Measurements from ENCODE around the gene MOGAT3. TPM values are rescaled to one million over a fixed set of nuclear protein-coding genes. Genes with fewer than 3 reads are reported as not detected.
A peak's percentile ranks its signal among the peaks of the same experiment; 100 is the strongest.

MOGAT3 gene
- total RNA-seq, 1 experiment from 2014 or later = not detected

GRCh38 chr7:101159696-101160674 lies 40.9 kb downstream of the MOGAT3 start:
- no peak overlapping the region for H3K4me3 ChIP-seq
- H3K79me2 ChIP-seq (ENCODE audit: low read depth) = peaks cover 38% of the 10 kb centered on the region
- BruUV-seq (replicated peaks) = no TSS peak
- CTCF ChIA-PET = interaction anchor here (0.6 to 0.7 kb wide), 2 partner anchors 24 to 202 kb away, joined by 4 to 5 read pairs; no protein-coding TSS in a partner anchor
- peak overlapping the region; percentile 52 for H3K4me2 ChIP-seq
- no peaks in the 10 kb centered on the region for H3K9me3 ChIP-seq (ENCODE audit: insufficient read depth, low read depth)
- no peaks in the 10 kb centered on the region for H3K9me2 ChIP-seq (ENCODE audit: insufficient read depth)
- peaks cover 65% of the 10 kb centered on the region for H3F3A ChIP-seq (ENCODE audit: insufficient read depth, low read depth)
- H2AFZ ChIP-seq = no peak overlapping the region
- intact Hi-C loops (cut with micrococcal nuclease; ENCODE audit: unreplicated experiment) = no loop called here
- H4K20me1 ChIP-seq (ENCODE audit: insufficient read depth) = peaks cover 4% of the 10 kb centered on the region; the same call in 1 of the 2 replicates
- H3K27ac ChIP-seq = peak overlapping the region; percentile 51
- DNase-seq = no peak
- TF ChIP-seq EZH2 (IDR thresholded peaks at IDR 0.05; ENCODE audit: low read depth) (no peak), CTCF (conservative IDR thresholded peaks at IDR 0.05) (no peak)
- no peaks in the 10 kb centered on the region for H3K27me3 ChIP-seq (ENCODE audit: insufficient read depth, low read depth)
- H3K36me3 ChIP-seq (ENCODE audit: low read depth) = peaks cover 13% of the 10 kb centered on the region
- H3K4me1 ChIP-seq (replicated peaks; ENCODE audit: insufficient read depth) = peaks cover 78% of the 10 kb centered on the region
- POLR2A ChIA-PET (ENCODE audit: unreplicated experiment) = interaction anchor here (0.6 to 0.7 kb wide), 3 partner anchors 60 to 1056 kb away, joined by 4 to 11 read pairs (median 5); no protein-coding TSS in a partner anchor

DNA sequence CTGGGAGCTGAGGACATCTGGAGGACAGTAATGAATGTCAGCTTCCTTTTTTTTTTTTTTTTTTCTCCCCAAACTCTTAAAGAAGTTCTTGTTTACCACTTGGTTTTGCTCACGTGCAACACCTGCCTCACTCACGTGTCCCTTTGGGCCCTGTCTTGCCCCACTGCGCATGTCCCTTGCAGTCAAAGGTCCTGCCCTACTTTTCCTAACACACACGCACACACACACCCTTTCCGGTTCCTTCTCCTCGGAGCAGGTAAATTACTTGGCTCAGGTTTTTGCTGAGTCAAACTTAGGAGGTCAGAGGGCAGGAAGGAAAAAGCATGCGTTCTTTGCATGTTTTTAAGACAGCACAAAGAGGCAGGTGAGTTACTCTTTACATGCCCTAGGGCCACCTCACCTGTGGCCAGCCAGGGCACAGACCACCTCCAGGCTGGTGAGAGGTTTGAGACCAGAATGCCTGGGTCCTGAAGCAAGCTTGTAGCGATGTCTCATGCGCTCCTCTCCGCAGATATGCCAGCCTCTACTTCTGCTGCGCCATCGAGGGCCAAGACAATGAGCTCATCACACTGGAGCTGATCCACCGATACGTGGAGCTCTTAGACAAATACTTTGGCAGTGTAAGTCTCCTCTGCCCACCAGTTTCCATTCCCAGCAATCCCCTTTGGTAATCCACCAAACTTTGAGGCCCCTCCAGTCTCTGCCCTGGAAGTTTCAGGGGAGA lies 43.8 kb downstream of the MOGAT3 start:
- Histone ChIP-seq H3K4me2 (peak overlapping the region; percentile 97), H3K27me3 (ENCODE audit: insufficient read depth, low read depth) (no peaks in the 10 kb centered on the region), H3K9me2 (ENCODE audit: insufficient read depth) (no peaks in the 10 kb centered on the region), H3K36me3 (ENCODE audit: low read depth) (peaks cover 13% of the 10 kb centered on the region), H3K79me2 (ENCODE audit: low read depth) (peaks cover 40% of the 10 kb centered on the region), H3K27ac (peak overlapping the region; percentile 75), H2AFZ (no peak overlapping the region), H3K4me1 (replicated peaks; ENCODE audit: insufficient read depth) (peaks cover 67% of the 10 kb centered on the region), H3F3A (ENCODE audit: insufficient read depth, low read depth) (peaks cover 50% of the 10 kb centered on the region), H3K9me3 (ENCODE audit: insufficient read depth, low read depth) (no peaks in the 10 kb centered on the region), H4K20me1 (ENCODE audit: insufficient read depth) (no peaks in the 10 kb centered on the region), H3K4me3 (0 out of 2 replicates have a peak overlapping the region, but pooled peaks have one; percentile 20)
- peak; percentile 58 to 92 for DNase-seq
- TF ChIP-seq CTCF (conservative IDR thresholded peaks at IDR 0.05) (no peak), EZH2 (IDR thresholded peaks at IDR 0.05; ENCODE audit: low read depth) (no peak)
- POLR2A ChIA-PET (ENCODE audit: unreplicated experiment) = interaction anchor here (0.6 kb wide), 5 partner anchors 9 to 94 kb away, joined by 3 to 8 read pairs (median 7); no protein-coding TSS in a partner anchor
- intact Hi-C loops (cut with micrococcal nuclease; ENCODE audit: unreplicated experiment) = no loop called here
- CTCF ChIA-PET = interaction anchor here (0.5 to 1.2 kb wide), 2 partner anchors 13 to 72 kb away, joined by 4 to 14 read pairs; no protein-coding TSS in a partner anchor
- no TSS peak for BruUV-seq (replicated peaks)

DNA sequence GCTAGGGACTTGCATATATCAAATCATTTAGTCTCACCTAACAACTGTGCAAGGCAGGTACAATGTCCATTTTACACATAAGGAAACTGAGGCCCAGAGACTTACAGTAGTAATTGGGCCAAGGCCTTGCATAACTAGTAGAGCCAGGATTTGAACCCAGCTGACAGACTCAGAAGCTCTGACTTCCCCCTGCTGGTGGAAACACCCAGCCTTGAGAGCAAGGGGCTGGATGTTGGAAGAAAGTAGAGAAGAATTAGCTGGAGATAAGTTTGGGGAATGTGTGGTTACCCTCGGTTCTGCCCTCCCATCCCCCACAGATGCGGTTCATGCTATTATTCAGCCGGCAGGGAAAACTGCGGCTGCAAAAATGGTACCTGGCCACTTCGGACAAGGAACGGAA lies 44.6 kb downstream of the MOGAT3 start:
- H3F3A ChIP-seq (ENCODE audit: insufficient read depth, low read depth) = peaks cover 42% of the 10 kb centered on the region
- H3K9me2 ChIP-seq (ENCODE audit: insufficient read depth) = no peaks in the 10 kb centered on the region
- H3K79me2 ChIP-seq (ENCODE audit: low read depth) = peaks cover 40% of the 10 kb centered on the region
- BruUV-seq (replicated peaks) = no TSS peak
- no peaks in the 10 kb centered on the region for H3K27me3 ChIP-seq (ENCODE audit: insufficient read depth, low read depth)
- no peaks in the 10 kb centered on the region for H3K9me3 ChIP-seq (ENCODE audit: insufficient read depth, low read depth)
- ChIA-PET POLR2A (ENCODE audit: unreplicated experiment) (interaction anchor here (0.6 kb wide), 2 partner anchors 9 to 75 kb away, joined by 3 to 7 read pairs; no protein-coding TSS in a partner anchor), CTCF (interaction anchor here (0.6 to 1.2 kb wide), 3 partner anchors 12 to 71 kb away, joined by 3 to 4 read pairs (median 3); partner anchors contain the start of gene TRIM56)
- DNase-seq = no peak
- peak overlapping the region; percentile 75 for H3K27ac ChIP-seq
- intact Hi-C loops (cut with micrococcal nuclease; ENCODE audit: unreplicated experiment) = no loop called here
- peaks cover 13% of the 10 kb centered on the region for H3K36me3 ChIP-seq (ENCODE audit: low read depth)
- peak overlapping the region; percentile 97 for H3K4me2 ChIP-seq
- no peaks in the 10 kb centered on the region for H4K20me1 ChIP-seq (ENCODE audit: insufficient read depth)
- 0 out of 2 replicates have a peak overlapping the region, but pooled peaks have one; percentile 14 for H3K4me3 ChIP-seq
- no peak overlapping the region for H2AFZ ChIP-seq
- peaks cover 59% of the 10 kb centered on the region for H3K4me1 ChIP-seq (replicated peaks; ENCODE audit: insufficient read depth)
- TF ChIP-seq EZH2 (IDR thresholded peaks at IDR 0.05; ENCODE audit: low read depth) = no peak
- 0 out of 2 replicates have a peak, but pooled peaks have one; percentile 13 for TF ChIP-seq CTCF (conservative IDR thresholded peaks at IDR 0.05)
